WI38 (cell line): ENCODE measurements around the gene STMN1.

Source experiments
- H3K4me3 ChIP-seq: 2 replicates; pipeline ENCODE4 v1.5.1; 2011; ENCODE audit warnings: low read depth, mild to moderate bottlenecking, control low read depth, low read length
- TF ChIP-seq, protein P1 (sequence below): IDR thresholded peaks from 2 replicates; pipeline ENCODE4 v1.5.1; 2012; ENCODE audit warnings: low read depth, mild to moderate bottlenecking, control low read depth, low read length

The STMN1 gene

GRCh38 chr1:25905680-25906643 lies at the start of gene STMN1:
TSS of gene STMN1 (minus strand) at chr1:25906419. CDS start at chr1:25904676, 1,743 bp downstream.
- H3K4me3 ChIP-seq = peak within 1 kb of the TSS; percentile 77
- TF ChIP-seq, protein P1, sequence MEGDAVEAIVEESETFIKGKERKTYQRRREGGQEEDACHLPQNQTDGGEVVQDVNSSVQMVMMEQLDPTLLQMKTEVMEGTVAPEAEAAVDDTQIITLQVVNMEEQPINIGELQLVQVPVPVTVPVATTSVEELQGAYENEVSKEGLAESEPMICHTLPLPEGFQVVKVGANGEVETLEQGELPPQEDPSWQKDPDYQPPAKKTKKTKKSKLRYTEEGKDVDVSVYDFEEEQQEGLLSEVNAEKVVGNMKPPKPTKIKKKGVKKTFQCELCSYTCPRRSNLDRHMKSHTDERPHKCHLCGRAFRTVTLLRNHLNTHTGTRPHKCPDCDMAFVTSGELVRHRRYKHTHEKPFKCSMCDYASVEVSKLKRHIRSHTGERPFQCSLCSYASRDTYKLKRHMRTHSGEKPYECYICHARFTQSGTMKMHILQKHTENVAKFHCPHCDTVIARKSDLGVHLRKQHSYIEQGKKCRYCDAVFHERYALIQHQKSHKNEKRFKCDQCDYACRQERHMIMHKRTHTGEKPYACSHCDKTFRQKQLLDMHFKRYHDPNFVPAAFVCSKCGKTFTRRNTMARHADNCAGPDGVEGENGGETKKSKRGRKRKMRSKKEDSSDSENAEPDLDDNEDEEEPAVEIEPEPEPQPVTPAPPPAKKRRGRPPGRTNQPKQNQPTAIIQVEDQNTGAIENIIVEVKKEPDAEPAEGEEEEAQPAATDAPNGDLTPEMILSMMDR = no peak

DNA sequence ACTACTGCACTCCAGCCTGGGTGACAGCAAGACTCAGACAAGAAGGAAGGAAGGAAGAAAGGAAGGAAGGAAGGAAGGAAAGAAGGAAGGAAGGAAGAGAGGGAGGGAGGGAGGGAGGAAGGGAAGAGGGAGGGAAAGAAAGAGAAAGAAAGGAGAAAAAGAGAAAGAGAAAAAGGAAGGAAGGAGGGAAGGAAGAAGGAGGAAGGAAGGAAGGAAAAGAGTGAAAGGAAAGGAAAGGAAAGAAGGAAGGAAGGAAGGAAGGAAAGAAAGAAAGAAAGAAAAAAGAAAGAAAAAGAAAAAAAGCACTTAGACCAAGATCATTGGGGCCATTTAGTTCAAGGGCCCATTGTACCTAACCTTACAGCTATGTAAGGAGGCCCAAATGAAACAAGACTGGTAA lies 49.3 kb upstream of the STMN1 start:
- H3K4me3 ChIP-seq = no peak overlapping the region
- TF ChIP-seq, protein P1 = no peak

DNA sequence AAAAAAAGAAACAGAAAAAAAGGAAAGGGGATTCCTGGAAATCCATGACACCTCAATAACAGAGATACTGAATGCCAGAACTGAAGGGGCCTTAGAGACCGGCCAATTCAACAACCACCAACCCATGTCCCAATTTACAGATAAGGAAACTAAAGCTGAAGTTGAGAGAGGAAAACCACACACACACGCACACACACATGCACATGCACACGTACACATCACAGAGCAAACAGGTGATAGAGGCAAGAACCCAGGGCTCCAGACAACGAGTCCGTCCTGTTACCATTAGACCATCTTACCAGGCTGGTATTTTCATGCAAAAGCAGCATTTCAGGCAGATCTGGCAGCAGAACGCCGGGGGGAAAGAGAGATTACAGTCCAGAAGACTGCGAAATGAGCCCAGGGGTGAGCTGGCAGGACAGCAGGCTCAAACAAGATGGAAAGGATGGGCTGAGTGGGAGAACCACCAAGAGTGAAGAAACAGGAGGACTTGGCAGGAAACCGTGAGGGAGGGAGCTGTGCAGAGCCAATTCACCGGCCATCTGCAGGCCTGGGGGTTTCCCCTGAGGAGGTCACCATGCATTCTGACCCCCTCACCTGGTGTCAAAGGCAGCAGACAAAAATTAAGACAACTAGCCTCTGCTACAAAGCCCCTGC lies 48.2 kb upstream of the STMN1 start:
- TF ChIP-seq, protein P1 = no peak
- H3K4me3 ChIP-seq = no peak overlapping the region

- TF ChIP-seq, protein P1 = no peak
- peak overlapping the region; percentile 8; the same call in 1 of the 2 replicates for H3K4me3 ChIP-seq
These were observed 46.7 kb upstream of the STMN1 start for GRCh38 chr1:25952841-25953401.

DNA sequence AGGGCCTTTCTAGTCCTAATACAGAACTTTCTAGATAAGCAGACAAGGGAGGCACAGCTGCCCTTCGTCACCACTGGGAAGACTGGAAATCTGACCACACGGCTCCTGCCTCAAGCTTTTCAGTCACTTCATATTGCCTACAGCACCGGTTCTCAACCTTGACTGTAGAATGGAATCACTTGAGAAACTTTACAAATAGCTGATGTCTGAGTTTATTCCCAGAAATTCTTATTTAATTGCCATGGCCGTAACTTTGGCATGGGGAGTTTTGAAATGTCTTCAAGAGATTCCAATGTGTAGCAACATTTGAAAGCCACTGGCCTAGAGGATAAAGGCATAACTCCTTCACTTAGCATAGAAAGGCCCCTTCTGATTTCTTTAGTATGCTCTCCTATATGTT lies 42.4 kb upstream of the STMN1 start:
- H3K4me3 ChIP-seq = no peak overlapping the region
- TF ChIP-seq, protein P1 = no peak

GRCh38 chr1:25947027-25947426 lies 40.8 kb upstream of the STMN1 start:
- TF ChIP-seq, protein P1 = no peak
- no peak overlapping the region for H3K4me3 ChIP-seq
